Endothelial cell of umbilical vein (primary cell): ENCODE data around the gene TNFSF18.

Experiments used
- CTCF ChIP-seq, 2 donors: IDR thresholded peaks; 1 replicate in 1 of 2; 2 replicates in 1 of 2; pipeline ENCODE4 v1.5.1; 2011; ENCODE audit warnings: low read length in 2 of 2, mild to moderate bottlenecking in 2 of 2, moderate library complexity in 2 of 2, control low read depth in 1 of 2, inconsistent platforms in 1 of 2, low read depth in 1 of 2; ENCODE audit not compliant: insufficient read depth in 1 of 2; ENCODE audit errors: extremely low read depth in 1 of 2
- FOS ChIP-seq: IDR thresholded peaks from 2 replicates; pipeline ENCODE4 v1.6.1; 2011; ENCODE audit warnings: mild to moderate bottlenecking, low read length, moderate library complexity, borderline replicate concordance; ENCODE audit not compliant: insufficient read depth
- POLR2A ChIP-seq: IDR thresholded peaks from 2 replicates; pipeline ENCODE4 v1.6.1; 2012; ENCODE audit warnings: low read depth, mild to moderate bottlenecking, control low read depth, low read length
- POLR2AphosphoS5 ChIP-seq: IDR thresholded peaks from 2 replicates; pipeline ENCODE4 v1.6.1; 2012; ENCODE audit warnings: low read depth, mild to moderate bottlenecking, control low read depth, low read length, moderate library complexity; ENCODE audit not compliant: insufficient read depth

GRCh38 chr1:173058556-173058955 lies 7.8 kb upstream of the TNFSF18 start:
- TF ChIP-seq FOS (no peak), CTCF (IDR thresholded peaks at IDR 0.05; ENCODE audit: extremely low read depth in 1 of 2, insufficient read depth in 1 of 2, low read depth in 1 of 2, low read length in 2 of 2) (no peak), POLR2A (no peak), POLR2AphosphoS5 (no peak)
